ENCODE measurements around the gene ATP4B.

ATP4B gene

GRCh38 chr13:113657851-113658741 lies at the start of gene ATP4B:
ATP4B (minus strand) TSS chr13:113658198; CDS start chr13:113658144, 54 bp downstream.
- no peak for DNase-seq

GRCh38 chr13:113672002-113672651 lies 14.1 kb upstream of the ATP4B start:
- no peak for DNase-seq

GRCh38 chr13:113671066-113672001 lies 13.3 kb upstream of the ATP4B start:
- DNase-seq = no peak

GRCh38 chr13:113670541-113670940 lies 12.5 kb upstream of the ATP4B start:
- no peak for DNase-seq

- no peak for DNase-seq
Measured at GRCh38 chr13:113669755-113670341, 11.8 kb upstream of the ATP4B start.

- no peak for DNase-seq
Measured at GRCh38 chr13:113669231-113669754, 11.3 kb upstream of the ATP4B start.

GRCh38 chr13:113668491-113668971 lies 10.5 kb upstream of the ATP4B start:
- no peak for DNase-seq

GRCh38 chr13:113667771-113668490 lies 9.9 kb upstream of the ATP4B start:
- no peak for DNase-seq

- DNase-seq = no peak
Measured at GRCh38 chr13:113666951-113667701, 9.1 kb upstream of the ATP4B start, which contains the start of gene GRK1. GRK1 (plus strand) TSS chr13:113667219; CDS start chr13:113667387, 168 bp downstream.

GRCh38 chr13:113666329-113666670 lies 8.3 kb upstream of the ATP4B start:
- no peak for DNase-seq

GRCh38 chr13:113665597-113666328 lies 7.8 kb upstream of the ATP4B start:
- no peak for DNase-seq

GRCh38 chr13:113664751-113665596 lies 7.0 kb upstream of the ATP4B start:
- DNase-seq = peak; percentile 24

- DNase-seq = no peak
Measured at GRCh38 chr13:113663934-113664333, 5.9 kb upstream of the ATP4B start.

- DNase-seq = no peak
Measured at GRCh38 chr13:113661509-113661908, 3.5 kb upstream of the ATP4B start.

GRCh38 chr13:113660066-113660465 lies 2.1 kb upstream of the ATP4B start:
- DNase-seq = no peak

GRCh38 chr13:113659337-113659736 lies 1.3 kb upstream of the ATP4B start:
- DNase-seq = no peak

- DNase-seq = no peak
Measured at GRCh38 chr13:113658836-113659235, 838 bp upstream of the ATP4B start.

- DNase-seq = no peak
Measured at GRCh38 chr13:113656831-113657671, 947 bp downstream of the ATP4B start.
